Kasumi-1 (cell line): ENCODE measurements around the gene MS4A12.
"Not testable (repeated sequence)": the region's sequence is repeated elsewhere in the genome, so short reads cannot be mapped to it uniquely, and the experiment has no call there.

Experiments used
- DNase-seq, 2 experiments: peaks; one replicate each; lab custom pipeline; 2025; lab: John Stamatoyannopoulos, UW

The MS4A12 gene

GRCh38 chr11:60492488-60493009, at the start of gene MS4A12:
TSS of gene MS4A12 (plus strand) at chr11:60492778. CDS start at chr11:60497319, 4,541 bp downstream.
- no peak for DNase-seq

GRCh38 chr11:60447070-60447469, 45.5 kb upstream of the MS4A12 start:
- no peak for DNase-seq

- DNase-seq, result no peak
These were observed 44.7 kb upstream of the MS4A12 start for GRCh38 chr11:60447846-60448245.

GRCh38 chr11:60451185-60451584, 41.4 kb upstream of the MS4A12 start:
- not testable (repeated sequence) for DNase-seq

- DNase-seq, result no peak
These were observed 38.4 kb upstream of the MS4A12 start for GRCh38 chr11:60454212-60454611.

- DNase-seq, result no peak
These were observed 37.0 kb upstream of the MS4A12 start, which contains the start of gene MS4A1 for GRCh38 chr11:60455531-60456042. TSS of gene MS4A1 (plus strand) at chr11:60455847. CDS start at chr11:60462375, 6,528 bp downstream.

GRCh38 chr11:60457576-60457975, 35.0 kb upstream of the MS4A12 start:
- DNase-seq, result no peak

GRCh38 chr11:60459345-60459744, 33.2 kb upstream of the MS4A12 start:
- DNase-seq, result no peak

GRCh38 chr11:60468829-60469228, 23.7 kb upstream of the MS4A12 start:
- no peak for DNase-seq

GRCh38 chr11:60469723-60470122, 22.9 kb upstream of the MS4A12 start:
- no peak for DNase-seq

- DNase-seq, result no peak
These were observed 15.5 kb upstream of the MS4A12 start for GRCh38 chr11:60477035-60477445.

GRCh38 chr11:60482361-60482760, 10.2 kb upstream of the MS4A12 start:
- DNase-seq, result peak; percentile 79 to 85

GRCh38 chr11:60485987-60486386, 6.6 kb upstream of the MS4A12 start:
- peak; percentile 73 to 79 for DNase-seq

GRCh38 chr11:60493454-60493853, 876 bp downstream of the MS4A12 start:
- DNase-seq, result no peak

GRCh38 chr11:60498399-60498798, 5.8 kb downstream of the MS4A12 start:
- DNase-seq, result peak; percentile 20 to 41

- DNase-seq, result peak in 1 of 2 experiments; percentile 15
These were observed 6.3 kb downstream of the MS4A12 start for GRCh38 chr11:60498853-60499252.

- no peak for DNase-seq
These were observed 7.8 kb downstream of the MS4A12 start for GRCh38 chr11:60500276-60500910.

- DNase-seq, result no peak
These were observed 9.7 kb downstream of the MS4A12 start for GRCh38 chr11:60502221-60502775.

GRCh38 chr11:60504219-60504905, 11.8 kb downstream of the MS4A12 start:
- DNase-seq, result no peak

- not testable (repeated sequence) for DNase-seq
These were observed 17.0 kb downstream of the MS4A12 start for GRCh38 chr11:60509609-60510008.

- DNase-seq, result not testable (repeated sequence)
These were observed 17.6 kb downstream of the MS4A12 start for GRCh38 chr11:60510209-60510608.

GRCh38 chr11:60511393-60511792, 18.8 kb downstream of the MS4A12 start:
- no peak for DNase-seq
